ENCODE results near the gene PLEK. TPM values are rescaled to one million over a fixed set of nuclear protein-coding genes. Genes with fewer than 3 reads are reported as not detected.

The PLEK gene
- polyA plus RNA-seq, 2 of the 4 experiments (the other 2 are of a cell fraction) = 0.04 TPM; not detected in 1

DNA sequence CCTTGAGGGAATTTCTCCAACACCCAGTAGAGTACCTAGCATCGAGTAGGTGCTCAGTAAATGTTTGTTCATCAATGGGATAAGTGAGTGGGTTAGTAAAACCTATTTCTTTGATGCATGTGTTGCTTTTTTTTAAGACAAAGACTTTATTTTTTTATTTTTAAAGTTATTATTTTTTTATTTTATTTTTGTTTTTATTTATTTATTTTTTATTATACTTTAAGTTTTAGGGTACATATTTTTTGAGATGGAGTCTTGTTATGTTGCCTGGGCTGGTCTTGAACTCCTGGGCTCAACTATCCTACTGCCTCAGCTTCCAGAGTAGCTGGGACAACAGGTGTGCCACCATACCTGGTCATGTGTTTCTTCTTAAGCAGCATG, 20.8 kb downstream of the PLEK start:
- Histone ChIP-seq H3K9me3 (no peaks in the 10 kb centered on the region), H3K4me3 (no peak overlapping the region), H3K27ac (no peak overlapping the region), H3K4me2 (no peak overlapping the region), H3K4me1 (no peaks in the 10 kb centered on the region)
- FAIRE-seq (no peak), DNase-seq (ENCODE audit: low read depth in 1 of 2, low spot score in 1 of 2) (no peak), ATAC-seq (no peak)
- ChIA-PET POLR2A (no interaction called here), CTCF (interaction anchor here (1.2 to 6.5 kb wide), 3 partner anchors 14 to 56 kb away, joined by 3 to 24 read pairs (median 3); no protein-coding TSS in a partner anchor)
- WGBS (ENCODE audit: missing lambda C conversion rate) = 2% methylated on average over 1 of the region's 1 CpG
- TF ChIP-seq FOSB (CRISPR knock-in tag; IDR thresholded peaks at IDR 0.05) = no peak

DNA sequence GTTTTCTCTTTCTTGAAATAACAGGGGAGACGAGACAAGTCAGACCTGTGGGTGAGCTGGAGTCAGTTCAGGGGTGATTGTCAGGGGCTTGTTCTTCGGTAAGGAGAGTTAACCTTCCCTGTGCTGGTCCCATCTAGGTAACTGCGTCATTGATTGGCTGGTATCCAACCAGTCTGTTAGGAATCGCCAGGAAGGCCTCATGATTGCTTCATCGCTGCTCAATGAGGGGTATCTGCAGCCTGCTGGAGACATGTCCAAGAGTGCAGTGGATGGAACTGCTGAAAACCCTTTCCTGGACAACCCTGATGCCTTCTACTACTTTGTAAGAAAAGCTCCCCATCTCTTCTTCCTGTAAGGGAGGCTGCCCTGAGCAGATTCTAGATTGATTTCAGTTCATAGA, 21.3 kb downstream of the PLEK start:
- POLR2A ChIA-PET = no interaction called here
- no peak overlapping the region for H3K4me2 ChIP-seq
- no peak overlapping the region for H3K27ac ChIP-seq
- whole genome bisulfite sequencing (ENCODE audit: missing lambda C conversion rate) = 28% methylated on average over 5 of the region's 5 CpGs
- FAIRE-seq = no peak
- ATAC-seq = no peak
- no peak for DNase-seq (ENCODE audit: low read depth in 1 of 2, low spot score in 1 of 2)
- no peak for TF ChIP-seq SREBF2 (IDR thresholded peaks at IDR 0.05)
- TF ChIP-seq RARB (CRISPR knock-in tag; IDR thresholded peaks at IDR 0.05) = no peak
- no peak for TF ChIP-seq TFCP2L1 (CRISPR knock-in tag; IDR thresholded peaks at IDR 0.05)
- TF ChIP-seq, protein P1, sequence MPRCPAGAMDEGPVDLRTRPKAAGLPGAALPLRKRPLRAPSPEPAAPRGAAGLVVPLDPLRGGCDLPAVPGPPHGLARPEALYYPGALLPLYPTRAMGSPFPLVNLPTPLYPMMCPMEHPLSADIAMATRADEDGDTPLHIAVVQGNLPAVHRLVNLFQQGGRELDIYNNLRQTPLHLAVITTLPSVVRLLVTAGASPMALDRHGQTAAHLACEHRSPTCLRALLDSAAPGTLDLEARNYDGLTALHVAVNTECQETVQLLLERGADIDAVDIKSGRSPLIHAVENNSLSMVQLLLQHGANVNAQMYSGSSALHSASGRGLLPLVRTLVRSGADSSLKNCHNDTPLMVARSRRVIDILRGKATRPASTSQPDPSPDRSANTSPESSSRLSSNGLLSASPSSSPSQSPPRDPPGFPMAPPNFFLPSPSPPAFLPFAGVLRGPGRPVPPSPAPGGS (IDR thresholded peaks at IDR 0.05) = no peak
- TF ChIP-seq, protein P2, sequence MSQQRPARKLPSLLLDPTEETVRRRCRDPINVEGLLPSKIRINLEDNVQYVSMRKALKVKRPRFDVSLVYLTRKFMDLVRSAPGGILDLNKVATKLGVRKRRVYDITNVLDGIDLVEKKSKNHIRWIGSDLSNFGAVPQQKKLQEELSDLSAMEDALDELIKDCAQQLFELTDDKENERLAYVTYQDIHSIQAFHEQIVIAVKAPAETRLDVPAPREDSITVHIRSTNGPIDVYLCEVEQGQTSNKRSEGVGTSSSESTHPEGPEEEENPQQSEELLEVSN (IDR thresholded peaks at IDR 0.05; ENCODE audit: borderline replicate concordance, low read depth) = no peak
- no peak overlapping the region for H3K4me3 ChIP-seq
- CTCF ChIA-PET = interaction anchor here (1.2 to 6.5 kb wide), 3 partner anchors 13 to 55 kb away, joined by 3 to 24 read pairs (median 3); no protein-coding TSS in a partner anchor
- no peaks in the 10 kb centered on the region for H3K4me1 ChIP-seq
- H3K9me3 ChIP-seq = no peaks in the 10 kb centered on the region

DNA sequence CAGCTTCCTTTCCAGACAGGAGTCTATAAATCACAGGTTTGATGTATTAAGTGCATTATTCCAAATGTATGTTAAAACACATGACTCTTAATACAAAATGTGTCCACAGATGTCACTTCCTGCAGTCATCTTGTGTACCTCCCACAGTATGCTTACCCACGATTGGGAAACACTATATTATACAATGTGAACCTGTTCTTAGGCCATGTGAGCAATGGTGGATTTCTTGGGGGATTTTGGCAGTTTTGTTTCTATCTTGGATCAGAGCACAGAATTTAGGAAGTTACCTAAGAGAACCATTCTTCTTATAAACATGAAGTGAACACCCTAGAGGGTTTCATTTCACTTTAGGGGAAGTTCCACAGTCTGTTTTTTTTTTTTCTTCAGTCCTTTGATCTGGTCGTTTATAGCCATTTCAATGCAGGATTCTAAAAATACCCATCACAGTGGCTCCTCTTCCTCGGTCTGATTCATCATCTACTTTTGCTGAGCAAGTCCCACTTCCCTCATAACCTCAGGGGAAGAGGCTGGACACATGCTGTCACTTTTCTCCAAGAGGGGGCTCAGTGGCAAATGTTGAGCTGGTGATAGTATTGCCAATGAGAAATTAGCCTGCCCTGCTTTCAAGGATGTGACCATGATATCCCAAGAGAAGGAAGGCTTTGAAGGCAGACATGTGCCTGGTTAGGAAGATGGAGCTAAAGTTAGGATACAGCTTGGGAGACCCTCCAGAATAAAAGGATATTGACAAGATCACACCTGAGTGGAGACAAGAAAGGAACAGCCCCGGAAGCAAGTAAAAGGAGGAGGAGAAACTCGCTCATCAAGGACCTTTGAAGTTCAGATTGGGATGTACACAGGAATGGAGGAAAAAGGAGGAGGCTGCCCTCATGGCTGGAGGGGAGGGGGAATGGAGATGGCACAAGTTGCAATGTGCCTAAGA, 22.6 kb downstream of the PLEK start:
- Histone ChIP-seq H3K4me2 (no peak overlapping the region), H3K4me3 (no peak overlapping the region), H3K4me1 (no peaks in the 10 kb centered on the region), H3K9me3 (no peaks in the 10 kb centered on the region), H3K27ac (no peak overlapping the region)
- ATAC-seq = no peak
- 17% methylated on average over 5 of the region's 5 CpGs for WGBS (ENCODE audit: missing lambda C conversion rate)
- CTCF ChIA-PET = interaction anchor here (1.4 to 6.5 kb wide), 2 partner anchors 16 to 54 kb away, joined by 4 to 24 read pairs; no protein-coding TSS in a partner anchor
- POLR2A ChIA-PET = no interaction called here
- TF ChIP-seq CBX8 (IDR thresholded peaks at IDR 0.05) (no peak), RFX5 (IDR thresholded peaks at IDR 0.05) (no peak), HOXA7 (CRISPR knock-in tag; IDR thresholded peaks at IDR 0.05) (no peak), TFCP2L1 (CRISPR knock-in tag; IDR thresholded peaks at IDR 0.05) (no peak), ZC3H11A (IDR thresholded peaks at IDR 0.05) (no peak), PHF8 (IDR thresholded peaks at IDR 0.05; ENCODE audit: borderline replicate concordance, low read depth) (no peak), MYC (IDR thresholded peaks at IDR 0.05; ENCODE audit: borderline replicate concordance, low read length) (no peak), JUNB (IDR thresholded peaks at IDR 0.05) (no peak), POLR2A (IDR thresholded peaks at IDR 0.05; ENCODE audit: low read length) (no peak)
- TF ChIP-seq, protein P3, sequence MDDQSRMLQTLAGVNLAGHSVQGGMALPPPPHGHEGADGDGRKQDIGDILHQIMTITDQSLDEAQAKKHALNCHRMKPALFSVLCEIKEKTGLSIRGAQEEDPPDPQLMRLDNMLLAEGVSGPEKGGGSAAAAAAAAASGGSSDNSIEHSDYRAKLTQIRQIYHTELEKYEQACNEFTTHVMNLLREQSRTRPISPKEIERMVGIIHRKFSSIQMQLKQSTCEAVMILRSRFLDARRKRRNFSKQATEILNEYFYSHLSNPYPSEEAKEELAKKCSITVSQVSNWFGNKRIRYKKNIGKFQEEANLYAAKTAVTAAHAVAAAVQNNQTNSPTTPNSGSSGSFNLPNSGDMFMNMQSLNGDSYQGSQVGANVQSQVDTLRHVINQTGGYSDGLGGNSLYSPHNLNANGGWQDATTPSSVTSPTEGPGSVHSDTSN (IDR thresholded peaks at IDR 0.05) = no peak
- TF ChIP-seq, protein P4, sequence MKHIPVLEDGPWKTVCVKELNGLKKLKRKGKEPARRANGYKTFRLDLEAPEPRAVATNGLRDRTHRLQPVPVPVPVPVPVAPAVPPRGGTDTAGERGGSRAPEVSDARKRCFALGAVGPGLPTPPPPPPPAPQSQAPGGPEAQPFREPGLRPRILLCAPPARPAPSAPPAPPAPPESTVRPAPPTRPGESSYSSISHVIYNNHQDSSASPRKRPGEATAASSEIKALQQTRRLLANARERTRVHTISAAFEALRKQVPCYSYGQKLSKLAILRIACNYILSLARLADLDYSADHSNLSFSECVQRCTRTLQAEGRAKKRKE (CRISPR knock-in tag; IDR thresholded peaks at IDR 0.05; ENCODE audit: low read depth) = no peak
- no peak for DNase-seq (ENCODE audit: low read depth in 1 of 2, low spot score in 1 of 2)
- FAIRE-seq = no peak

Data from A549 (cell line).